HepG2 (cell line): Measurements from ENCODE around the gene RAD18. TPM values are rescaled to one million over a fixed set of nuclear protein-coding genes. Genes with fewer than 3 reads are reported as not detected.

ENCODE experiments used
- ATAC-seq: fragments of 200-7000 bp; cut with Tn5 transposase; 3 replicates; pipeline ENCODE4 v1.9.1; 2020; ENCODE audit warnings: mild to moderate bottlenecking, moderate library complexity
- BruUV-seq: library from RNA; stranded (reverse); fragments of 400-500 nt; replicated peaks from 2 replicates; lab custom pipeline; 2021; lab: Mats Ljungman, UMichigan
- CTCF ChIA-PET: fragments of 300-600 bp; formaldehyde crosslinking; extraction: SDS; loops from one replicate; lab custom pipeline; 2021; ENCODE audit warnings: low total read pairs, inconsistent platforms, low intra/inter-chr PET ratio; lab: Yijun Ruan, JAX
- POLR2A ChIA-PET: fragments of 350-600 bp; sonication (Branson Sonifier 250); formaldehyde crosslinking; loops from one replicate; lab custom pipeline; 2020; ENCODE audit warnings: antibody characterized with exemption, inconsistent platforms; lab: Yijun Ruan, JAX
- DNase-seq: peaks from one replicate; pipeline ENCODE4 v3.0.0-alpha.2; 2015; ENCODE audit warnings: low spot score
- FAIRE-seq: peaks from 3 replicates; lab custom pipeline; 2011; peaks lifted over from hg19 to GRCh38; lab: Jason Lieb, UNC
- H2AFZ ChIP-seq: one replicate; pipeline ENCODE4 v1.6.1; 2011; ENCODE audit warnings: low read length, inconsistent platforms
- H3K27ac ChIP-seq: fragments of 300-600 bp; 3 replicates; pipeline ENCODE4 v1.8.0; 2011; ENCODE audit warnings: mixed run types, mild to moderate bottlenecking, mixed read lengths, low read length, inconsistent platforms; ENCODE audit not compliant: insufficient read depth; ENCODE audit errors: extremely low read length
- H3K27me3 ChIP-seq, 2 experiments: fragments of 200-600 bp in 1 of 2; 2 replicates in 1 of 2; 3 replicates in 1 of 2; pipeline versions ENCODE4 v1.6.0 to v1.8.0; 2011; ENCODE audit warnings: low read length in 2 of 2, mild to moderate bottlenecking in 2 of 2, moderate library complexity in 2 of 2, inconsistent platforms in 1 of 2; ENCODE audit not compliant: insufficient read depth in 2 of 2, control insufficient read depth in 1 of 2
- H3K36me3 ChIP-seq, 2 experiments: fragments of 200-600 bp in 1 of 2; replicated peaks in 1 of 2; 2 replicates in 1 of 2; 3 replicates in 1 of 2; pipeline versions ENCODE4 v1.5.1 to v1.8.0; 2011; ENCODE audit warnings: low read length in 2 of 2, inconsistent platforms in 1 of 2; ENCODE audit not compliant: insufficient read depth in 2 of 2, control insufficient read depth in 1 of 2
- H3K4me1 ChIP-seq: 2 replicates; pipeline ENCODE4 v1.5.1; 2012; ENCODE audit warnings: low read length, inconsistent platforms; ENCODE audit not compliant: insufficient read depth
- H3K4me2 ChIP-seq: 2 replicates; pipeline ENCODE4 v1.6.0; 2011; ENCODE audit warnings: low read depth, low read length, inconsistent platforms
- H3K4me3 ChIP-seq, 3 experiments: fragments of 200-600 bp in 1 of 3; sonication (generic), shearing (Covaris generic) in 1 of 3; replicated peaks in 1 of 3; 2 replicates each; pipeline ENCODE4 v1.5.1; 2011 to 2016; ENCODE audit warnings: low read length in 3 of 3, inconsistent platforms in 2 of 3, low read depth in 2 of 3, mild to moderate bottlenecking in 2 of 3, control low read depth in 1 of 3, mixed read lengths in 1 of 3; ENCODE audit not compliant: insufficient read depth in 1 of 3
- H3K79me2 ChIP-seq: one replicate; pipeline ENCODE4 v1.6.1; 2011; ENCODE audit warnings: low read length, inconsistent platforms; ENCODE audit not compliant: insufficient read depth
- H3K9ac ChIP-seq: 2 replicates; pipeline ENCODE4 v1.6.0; 2011; ENCODE audit warnings: mild to moderate bottlenecking, low read depth, low read length, inconsistent platforms; ENCODE audit not compliant: insufficient read depth
- H3K9me3 ChIP-seq: 2 replicates; pipeline ENCODE4 v1.5.1; 2012; ENCODE audit warnings: mild to moderate bottlenecking, low read length
- H4K20me1 ChIP-seq: 2 replicates; pipeline ENCODE4 v1.6.0; 2011; ENCODE audit warnings: inconsistent platforms, mild to moderate bottlenecking, low read length, moderate library complexity; ENCODE audit not compliant: insufficient read depth
- ARID5B ChIP-seq: IDR thresholded peaks from 2 replicates; pipeline ENCODE4 v1.4.0; 2020; ENCODE audit warnings: mild to moderate bottlenecking, missing genetic modification reagents
- CEBPB ChIP-seq: IDR thresholded peaks from 2 replicates; pipeline ENCODE4 v1.6.1; 2011; ENCODE audit warnings: low read depth, low read length, improper control_type of control experiment, borderline replicate concordance
- DDIT3 ChIP-seq: sonication (generic); formaldehyde crosslinking; IDR thresholded peaks from 2 replicates; pipeline ENCODE4 v1.4.0; 2020; ENCODE audit warnings: mild to moderate bottlenecking, missing genetic modification reagents
- FOXP1 ChIP-seq, 2 experiments: fragments of 450-650 bp in 1 of 2; IDR thresholded peaks; 2 replicates each; pipeline ENCODE4 v1.6.1; 2017 to 2018; ENCODE audit warnings: antibody characterized with exemption in 1 of 2
- HBP1 ChIP-seq: IDR thresholded peaks from 2 replicates; pipeline ENCODE4 v1.6.1; 2016; ENCODE audit warnings: low read depth, control low read depth
- NCOA2 ChIP-seq: sonication (generic); formaldehyde crosslinking; IDR thresholded peaks from 2 replicates; pipeline ENCODE4 v1.8.0; 2022; ENCODE audit warnings: inconsistent platforms
- NFATC3 ChIP-seq: sonication (generic); formaldehyde crosslinking; IDR thresholded peaks from 2 replicates; pipeline ENCODE4 v1.5.1; 2020; ENCODE audit warnings: mild to moderate bottlenecking, missing genetic modification reagents
- NR2F6 ChIP-seq, 2 experiments: IDR thresholded peaks; 2 replicates each; pipeline ENCODE4 v1.6.1; 2016; ENCODE audit warnings: antibody characterized with exemption in 1 of 2, mild to moderate bottlenecking in 1 of 2
- SMAD1 ChIP-seq: sonication (generic); formaldehyde crosslinking; IDR thresholded peaks from 2 replicates; pipeline ENCODE4 v1.4.0; 2020; ENCODE audit warnings: missing genetic modification reagents, low read depth, mild to moderate bottlenecking, borderline replicate concordance
- ZBTB39 ChIP-seq: sonication (generic); formaldehyde crosslinking; IDR thresholded peaks from 2 replicates; pipeline ENCODE4 v1.5.0; 2020; ENCODE audit warnings: missing genetic modification reagents
- ZNF282 ChIP-seq: fragments of 450-650 bp; IDR thresholded peaks from 2 replicates; pipeline ENCODE4 v1.6.1; 2018; ENCODE audit not compliant: partially characterized antibody
- ZNF34 ChIP-seq: sonication (generic); formaldehyde crosslinking; IDR thresholded peaks from 2 replicates; pipeline ENCODE4 v1.4.0; 2020; ENCODE audit warnings: mild to moderate bottlenecking, missing genetic modification reagents, borderline replicate concordance
- ZNF350 ChIP-seq: sonication (generic); formaldehyde crosslinking; IDR thresholded peaks from 2 replicates; pipeline ENCODE4 v1.4.0; 2020; ENCODE audit warnings: mild to moderate bottlenecking, low read depth, missing genetic modification reagents, borderline replicate concordance
- ZNF468 ChIP-seq: sonication (generic); formaldehyde crosslinking; IDR thresholded peaks from 2 replicates; pipeline ENCODE4 v1.8.0; 2022; ENCODE audit warnings: mild to moderate bottlenecking, moderate library complexity, missing genetic modification reagents
- ZNF644 ChIP-seq: IDR thresholded peaks from 2 replicates; pipeline ENCODE4 v1.6.1; 2016; ENCODE audit warnings: low read depth
- ZNF879 ChIP-seq: sonication (generic); formaldehyde crosslinking; IDR thresholded peaks from 2 replicates; pipeline ENCODE4 v1.8.1; 2023; ENCODE audit warnings: missing genetic modification reagents
- ZSCAN9 ChIP-seq: IDR thresholded peaks from 2 replicates; pipeline ENCODE4 v1.6.1; 2016; ENCODE audit warnings: borderline replicate concordance
- WGBS: methylation state at CpG from one replicate; pipeline ENCODE4 v1.1.6; 2017; ENCODE audit warnings: low lambda C conversion rate; 5-methylcytosine and 5-hydroxymethylcytosine counted together
- in situ Hi-C: cut with HindIII; loops from 2 replicates; pipeline ENCODE4 v1.10.0; 2017; ENCODE audit warnings: low pct_unique_long_range_greater_than_20kb; ENCODE audit not compliant: extremely low pct_ligation_motif_present
- intact Hi-C: fragments of 100-400 bp; cut with micrococcal nuclease; formaldehyde crosslinking; loops from one replicate; pipeline ENCODE4 v1.10.0; 2022; ENCODE audit not compliant: unreplicated experiment
- polyA plus RNA-seq, 8 experiments: library from polyadenylated mRNA; depleted of rRNA in 3 of 8; stranded (reverse) in 7 of 8; unstranded in 1 of 8; fragments of >200 nt; fragmentation: Illumina TruSeq in 4 of 8; extraction: Trizol in 4 of 8; gene quantifications; 2 replicates each; pipeline versions ENCODE4 v1.2.1 to v1.2.3, GENCODE V29; 2011 to 2016; ENCODE audit warnings: low read depth in 4 of 8, missing spikeins in 1 of 8, mixed read lengths in 1 of 8; ENCODE audit not compliant: insufficient read depth in 1 of 8
- total RNA-seq, 5 experiments: library from RNA; depleted of rRNA; stranded (reverse); fragments of >200 nt; fragmentation: Illumina TruSeq; extraction: Trizol; gene quantifications; 2 replicates each; pipeline ENCODE4 v1.2.3, GENCODE V29; 2016; ENCODE audit warnings: low read depth in 1 of 5

RAD18 gene
- total and polyA plus RNA-seq, 2 of the 13 experiments (the other 11 are each of a cell fraction or from before 2014, with no cell fraction given) = 5.9 to 20.7 TPM

GRCh38 chr3:8980756-8981257 lies 17.5 kb upstream of the RAD18 start:
- in situ Hi-C loops (no loop called here), intact Hi-C loops (no loop called here)
- CTCF ChIA-PET = no interaction called here
- no peaks in the 10 kb centered on the region for H3K36me3 ChIP-seq
- DNase-seq (no peak), FAIRE-seq (no peak), ATAC-seq (peak; percentile 57)
- peaks cover 13% of the 10 kb centered on the region for H3K9me3 ChIP-seq
- no TSS peak for BruUV-seq
- POLR2A ChIA-PET = interaction anchor here (1.2 to 1.4 kb wide), 2 partner anchors 9 to 416 kb away, joined by 4 read pairs; partner anchors contain the start of gene SETD5
- H3K9ac ChIP-seq = peak overlapping the region; percentile 33; the same call in 1 of the 2 replicates
- peak overlapping the region; percentile 57 for H2AFZ ChIP-seq
- peaks cover 47% of the 10 kb centered on the region for H3K4me1 ChIP-seq
- peak overlapping the region; percentile 80 for H3K27ac ChIP-seq
- no peaks in the 10 kb centered on the region for H3K79me2 ChIP-seq
- 7% methylated on average over 3 of the region's 6 CpGs for WGBS
- peaks cover 0 to 6% of the 10 kb centered on the region in 2 experiments; a peak in 1 of 5 replicates for H3K27me3 ChIP-seq
- H4K20me1 ChIP-seq = no peaks in the 10 kb centered on the region
- peak overlapping the region; percentile 70 for H3K4me2 ChIP-seq
- peak overlapping the region in 1 of 3 experiments; percentile 36; a peak in 2 of 6 replicates for H3K4me3 ChIP-seq
- no peak for TF ChIP-seq NFATC3 (CRISPR knock-in tag)
- peak; percentile 79 for TF ChIP-seq CEBPB
- no peak for TF ChIP-seq ZNF468
- TF ChIP-seq ARID5B (CRISPR knock-in tag) = peak; percentile 44
- no peak for TF ChIP-seq ZNF644 (CRISPR knock-in tag)
- TF ChIP-seq ZSCAN9 (CRISPR knock-in tag) = no peak
- TF ChIP-seq ZBTB39 = no peak
- 0 out of 2 replicates have a peak, but pooled peaks have one; percentile 32 for TF ChIP-seq NR2F6 (IDR thresholded peaks at IDR 0.05)
- TF ChIP-seq NR2F6 (CRISPR knock-in tag; IDR thresholded peaks at IDR 0.05) = peak; percentile 5; the same call in 1 of the 2 replicates
- TF ChIP-seq SMAD1 (CRISPR knock-in tag) = no peak
- 0 out of 2 replicates have a peak, but pooled peaks have one; percentile 28 for TF ChIP-seq ZNF34 (CRISPR knock-in tag)
- no peak for TF ChIP-seq ZNF879
- no peak for TF ChIP-seq ZNF350
- no peak for TF ChIP-seq DDIT3 (CRISPR knock-in tag)
- TF ChIP-seq HBP1 = peak; percentile 58; the same call in 1 of the 2 replicates
- no peak for TF ChIP-seq NCOA2 (CRISPR knock-in tag)
- TF ChIP-seq ZNF282 = no peak
- no peak for TF ChIP-seq FOXP1 (IDR thresholded peaks at IDR 0.05)
- TF ChIP-seq FOXP1 (CRISPR knock-in tag; IDR thresholded peaks at IDR 0.05) = peak; percentile 24; the same call in 1 of the 2 replicates
